GM19463 (cell line): ENCODE measurements around the gene SASH1.

ENCODE experiments used
- ATAC-seq: cut with Tn5 transposase; IDR thresholded peaks from one replicate; pipeline ENCODE4 v1.9.1; 2021; ENCODE audit warnings: mild to moderate bottlenecking, moderate library complexity; ENCODE audit not compliant: unreplicated experiment

SASH1 gene

GRCh38 chr6:148429423-148429822 is 86.8 kb downstream of the SASH1 start:
- ATAC-seq: no peak

GRCh38 chr6:148430897-148431296 is 88.3 kb downstream of the SASH1 start:
- no peak for ATAC-seq

GRCh38 chr6:148431413-148431812 is 88.8 kb downstream of the SASH1 start:
- no peak for ATAC-seq

- no peak for ATAC-seq
Measured at GRCh38 chr6:148431840-148432239, 89.2 kb downstream of the SASH1 start.

GRCh38 chr6:148432462-148433195 is 90.0 kb downstream of the SASH1 start:
- ATAC-seq: no peak

- ATAC-seq: no peak
Measured at GRCh38 chr6:148435386-148435785, 92.7 kb downstream of the SASH1 start.

GRCh38 chr6:148436466-148436865 is 93.8 kb downstream of the SASH1 start:
- ATAC-seq: no peak

GRCh38 chr6:148438632-148439031 is 96.0 kb downstream of the SASH1 start:
- ATAC-seq: no peak

GRCh38 chr6:148440016-148440415 is 97.4 kb downstream of the SASH1 start:
- no peak for ATAC-seq

- ATAC-seq: no peak
Measured at GRCh38 chr6:148440877-148441453, 98.3 kb downstream of the SASH1 start.

GRCh38 chr6:148441454-148441911 is 98.8 kb downstream of the SASH1 start:
- ATAC-seq: peak; percentile 75

- ATAC-seq: no peak
Measured at GRCh38 chr6:148443798-148444560, 101.3 kb downstream of the SASH1 start.

- ATAC-seq: no peak
Measured at GRCh38 chr6:148445116-148445515, 102.5 kb downstream of the SASH1 start.

GRCh38 chr6:148445620-148446019 is 103.0 kb downstream of the SASH1 start:
- ATAC-seq: no peak

- no peak for ATAC-seq
Measured at GRCh38 chr6:148446681-148447080, 104.0 kb downstream of the SASH1 start.

- no peak for ATAC-seq
Measured at GRCh38 chr6:148447521-148448230, 105.0 kb downstream of the SASH1 start.

- no peak for ATAC-seq
Measured at GRCh38 chr6:148448369-148449012, 105.9 kb downstream of the SASH1 start.

- no peak for ATAC-seq
Measured at GRCh38 chr6:148450866-148451265, 108.2 kb downstream of the SASH1 start.

- ATAC-seq: peak; percentile 71
Measured at GRCh38 chr6:148451690-148452089, 109.1 kb downstream of the SASH1 start.

- no peak for ATAC-seq
Measured at GRCh38 chr6:148452876-148453275, 110.2 kb downstream of the SASH1 start.

GRCh38 chr6:148453906-148454305 is 111.3 kb downstream of the SASH1 start:
- ATAC-seq: no peak
